ENCODE results near the gene TTC22.
"Not testable (repeated sequence)": the region's sequence is repeated elsewhere in the genome, so short reads cannot be mapped to it uniquely, and the experiment has no call there.

TTC22 gene

DNA sequence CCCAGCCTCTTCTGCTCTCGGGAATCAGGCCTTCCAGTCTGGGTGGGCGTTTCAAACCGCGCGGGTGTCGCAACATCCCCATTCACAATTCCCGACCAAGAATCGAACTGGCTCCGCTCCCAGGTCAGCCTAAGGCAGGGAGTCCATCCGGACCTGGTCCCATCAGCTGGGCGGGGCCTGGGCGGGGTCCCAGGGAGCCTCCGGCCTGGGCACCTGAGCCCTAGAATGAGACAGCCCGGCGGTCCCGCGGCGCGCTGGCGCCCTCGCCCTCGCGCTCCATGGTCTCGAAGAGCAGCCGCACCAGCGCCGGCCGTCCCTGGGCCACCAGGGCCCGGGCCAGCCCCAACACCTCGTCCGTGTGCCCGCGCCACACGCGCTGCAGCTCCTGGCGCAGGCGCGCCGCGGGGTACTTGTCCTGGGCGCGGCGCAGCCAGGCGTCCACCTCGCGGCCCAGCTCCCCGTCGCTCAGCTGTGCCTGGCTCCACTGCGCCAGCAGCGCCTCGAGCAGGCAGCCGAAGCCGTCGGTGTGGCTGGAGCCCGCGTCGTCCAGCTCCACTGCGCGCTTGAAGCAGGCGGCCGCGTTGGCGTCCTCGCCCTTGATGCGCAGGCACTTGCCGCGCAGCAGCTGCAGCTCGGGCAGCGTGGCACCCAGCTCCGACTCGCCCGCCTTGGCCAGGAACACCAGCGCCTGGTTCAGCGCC, 19.9 kb downstream of the TTC22 start:
- DNase-seq, result no peak

DNA sequence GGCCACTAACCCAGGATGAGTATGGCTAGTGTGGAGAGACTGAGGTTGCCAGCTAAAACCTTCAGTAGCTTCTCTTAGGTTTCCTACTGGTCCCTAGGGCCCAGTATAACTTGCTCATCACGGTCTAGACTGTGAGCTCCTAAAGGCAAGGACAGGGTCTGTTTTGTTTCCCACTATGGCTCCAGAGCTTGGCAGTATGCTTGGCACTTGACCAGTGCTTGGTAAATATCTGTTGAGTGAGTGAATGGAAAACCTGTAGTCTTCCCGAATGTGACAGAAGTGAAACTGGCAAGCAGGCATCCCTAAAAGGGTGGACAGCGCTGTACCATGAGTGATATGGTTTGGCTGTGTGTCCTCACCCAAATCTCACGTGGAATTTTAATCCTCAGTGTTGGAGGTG, 23.7 kb downstream of the TTC22 start:
- DNase-seq, result no peak

- no peak for DNase-seq
Measured at GRCh38 chr1:54777011-54777410, 24.1 kb downstream of the TTC22 start.

GRCh38 chr1:54775828-54776721, 25.0 kb downstream of the TTC22 start:
- not testable (repeated sequence) for DNase-seq

DNA sequence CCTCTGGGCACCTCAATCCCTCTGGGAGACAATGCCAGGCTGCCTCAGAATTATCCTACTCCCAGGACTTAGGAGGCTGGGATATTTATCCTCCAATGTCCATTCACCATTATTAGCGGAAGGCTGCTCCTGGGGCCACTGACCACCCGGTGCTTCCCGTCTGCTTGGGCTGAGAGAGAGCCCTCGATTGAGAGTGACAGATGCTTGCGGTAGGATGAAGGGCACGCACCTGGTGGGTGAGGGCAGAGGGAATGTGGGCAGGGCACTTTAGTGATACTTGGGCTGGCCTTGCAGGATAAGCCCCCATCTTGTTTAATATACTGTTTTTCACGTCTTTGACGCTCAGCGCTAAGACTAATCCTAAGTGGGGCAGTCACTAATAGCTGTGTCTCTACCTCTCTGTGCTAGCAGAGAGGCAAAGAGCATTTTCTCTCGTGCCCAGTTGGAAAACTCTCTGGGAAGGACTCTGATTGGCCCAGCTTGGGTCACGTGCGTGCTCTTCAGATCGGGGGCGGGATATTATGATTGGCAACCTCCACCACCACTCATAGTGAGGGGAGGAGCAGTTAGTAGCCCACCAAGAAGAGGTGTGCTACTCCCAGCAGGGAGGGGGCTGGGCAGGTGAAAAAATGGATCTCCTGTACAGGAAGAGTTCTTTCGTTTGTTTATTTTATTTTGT, 26.2 kb downstream of the TTC22 start:
- no peak for DNase-seq

DNA sequence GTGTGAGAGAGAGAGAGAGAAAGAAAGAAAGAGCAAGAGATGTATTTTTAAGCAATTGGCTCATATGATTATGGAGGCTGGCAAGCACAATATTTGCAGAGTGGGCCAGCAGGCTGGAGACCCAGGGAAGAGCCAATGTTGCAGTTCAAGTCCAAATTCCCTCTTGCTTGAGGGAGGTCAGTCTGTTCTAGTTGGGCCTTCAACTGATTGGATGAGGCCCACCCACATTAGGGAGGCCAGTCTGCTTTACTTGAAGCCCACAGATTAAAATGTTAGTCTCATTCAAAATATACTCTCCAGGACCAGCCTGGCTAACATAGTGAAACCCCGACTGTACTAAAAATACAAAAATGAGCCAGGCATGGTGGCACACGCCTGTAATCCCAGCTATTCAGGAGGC, 28.2 kb downstream of the TTC22 start:
- DNase-seq, result no peak

DNA sequence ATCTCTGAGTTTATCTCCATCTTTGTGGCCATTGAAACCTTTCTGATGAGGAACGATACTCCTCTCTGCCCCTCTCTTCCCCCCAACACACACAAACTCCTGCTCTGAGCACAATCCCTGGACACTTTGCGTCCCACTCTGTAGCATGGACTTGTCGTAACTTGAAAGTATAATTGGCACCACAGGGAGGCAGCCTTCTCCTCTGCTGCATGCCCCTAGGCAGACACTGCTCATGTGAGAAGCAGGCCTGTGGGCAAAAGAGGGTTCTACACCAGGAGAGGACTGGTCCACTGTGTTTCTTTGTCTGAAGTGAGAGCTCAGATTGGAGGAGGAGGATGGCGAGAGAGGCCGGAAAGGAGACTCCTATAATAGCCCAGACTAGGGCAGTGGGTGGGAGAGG, 33.0 kb downstream of the TTC22 start:
- DNase-seq, result no peak

DNA sequence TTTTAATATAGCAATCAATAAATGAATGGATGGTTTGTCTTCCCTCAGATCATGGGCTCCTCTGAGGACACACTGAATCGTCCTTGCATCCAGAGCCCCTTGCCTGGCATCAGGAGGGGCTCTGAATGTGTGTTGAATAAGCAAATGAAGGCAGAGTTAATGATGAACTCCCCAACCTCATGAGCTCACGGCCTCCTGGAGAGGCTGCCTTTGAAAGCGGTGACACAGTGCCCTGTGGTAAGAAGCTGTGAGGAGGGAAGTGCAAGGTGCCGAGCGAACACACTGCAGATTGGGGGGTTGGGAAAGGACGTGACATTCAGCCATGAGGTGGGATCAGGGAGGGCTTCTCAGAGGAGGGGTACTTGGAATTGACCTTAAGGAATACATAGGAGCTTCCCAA, 33.6 kb downstream of the TTC22 start:
- no peak for DNase-seq

DNA sequence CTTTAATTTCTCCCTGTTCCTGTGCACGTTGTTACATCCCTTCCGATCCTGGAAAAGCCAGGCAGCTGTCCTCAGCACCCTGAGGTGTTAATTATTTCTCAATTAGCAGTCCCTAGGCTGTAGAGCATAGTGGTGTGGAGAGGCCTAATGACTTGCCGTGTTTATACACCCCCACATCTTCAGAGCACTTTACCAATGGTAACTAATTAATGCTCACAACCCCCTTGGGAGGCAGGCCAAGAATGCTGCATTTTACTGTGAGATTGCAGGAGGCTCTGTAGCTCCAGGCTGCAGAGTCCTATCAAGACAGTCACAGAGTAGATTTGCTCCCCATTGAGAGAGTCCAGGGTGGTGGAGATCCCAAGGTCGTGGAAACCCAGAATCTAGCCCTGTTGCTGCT, 34.4 kb downstream of the TTC22 start:
- no peak for DNase-seq

DNA sequence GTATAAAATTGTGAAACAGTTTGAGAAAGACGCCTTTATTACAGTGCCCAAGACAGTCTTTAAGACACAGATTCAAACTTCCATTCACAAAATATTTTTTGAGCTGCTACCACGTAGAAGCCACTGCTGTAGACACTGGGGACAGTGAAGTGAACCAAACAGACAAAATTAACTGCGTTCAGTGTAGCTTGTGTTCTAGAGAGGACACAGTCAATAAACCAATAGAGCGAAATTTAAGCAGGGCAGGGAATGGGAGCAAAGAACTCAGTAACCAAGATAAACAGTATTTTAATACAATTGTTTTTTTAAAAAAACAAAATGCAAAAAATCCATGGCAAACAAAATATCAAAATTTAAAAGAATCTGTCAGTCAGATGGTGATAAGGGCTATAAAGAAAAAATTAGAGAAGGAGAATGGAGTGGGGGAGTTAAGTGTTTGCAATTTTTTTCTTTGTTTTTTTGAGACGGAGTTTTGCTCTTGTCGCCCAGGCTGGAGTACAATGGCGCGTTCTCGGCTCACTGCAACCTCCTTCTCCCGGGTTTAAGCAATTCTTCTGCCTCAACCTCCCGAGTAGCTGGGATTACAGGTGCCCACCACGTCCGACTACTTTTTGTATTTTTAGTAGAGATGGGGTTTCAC, 36.1 kb downstream of the TTC22 start:
- DNase-seq, result no peak

DNA sequence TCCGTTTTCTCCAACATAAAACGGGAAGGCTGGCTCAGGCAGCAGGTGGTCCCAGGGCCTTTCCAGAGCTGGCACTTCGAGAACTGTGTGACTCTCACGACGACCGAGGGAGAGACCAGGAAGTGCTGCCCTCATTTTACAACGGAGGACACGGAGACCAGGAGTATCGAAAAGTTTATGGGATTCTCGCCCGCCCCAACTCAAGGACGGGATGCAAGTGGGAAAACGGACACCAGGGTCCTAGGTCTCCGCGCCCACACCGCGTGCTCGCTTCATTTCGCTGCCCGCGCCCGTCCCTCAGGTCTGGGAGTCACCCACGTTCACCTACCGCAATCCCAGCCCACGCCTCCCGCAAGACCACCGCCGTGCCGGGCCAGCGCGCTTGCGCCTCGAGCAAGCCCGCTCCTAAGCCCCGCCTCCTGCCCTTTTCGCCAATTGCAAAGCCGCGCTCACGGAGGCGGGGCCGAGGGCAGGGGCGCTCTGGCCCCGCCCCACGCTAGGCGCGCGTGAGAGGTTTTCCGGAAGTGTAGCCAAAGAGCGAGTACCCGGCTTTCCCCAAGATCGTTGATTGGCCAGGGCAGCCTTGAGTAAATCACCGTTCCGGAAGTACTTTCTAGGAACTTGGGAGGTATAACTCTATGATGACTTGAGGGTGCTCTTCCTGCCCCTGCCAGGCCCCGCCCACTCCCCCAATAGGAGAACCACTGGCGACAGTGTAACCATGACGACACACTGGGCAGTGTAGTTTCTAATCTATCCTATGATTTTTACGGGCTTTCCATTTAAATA, 36.8 kb downstream of the TTC22 start, which contains the start of gene PARS2:
PARS2 (minus strand) TSS at position 391 of the 789 bp plus-strand sequence. CDS start 5,362 bp downstream, outside the sequence.
- peak; percentile 96 for DNase-seq

DNA sequence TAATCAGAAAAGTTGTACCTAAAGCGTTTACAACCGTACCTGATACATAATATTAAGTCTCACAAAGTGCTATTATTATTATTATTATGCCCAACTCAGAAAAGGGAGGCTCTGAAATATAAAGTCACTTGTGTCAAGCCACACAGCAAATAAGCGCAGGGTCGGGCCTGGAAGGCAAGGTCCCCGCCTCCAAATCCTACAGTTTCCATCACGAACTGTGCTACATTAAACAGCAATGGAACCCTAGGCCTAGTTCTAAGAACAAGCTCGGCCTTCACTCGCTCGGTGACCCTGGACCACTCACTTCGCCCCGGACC, 37.3 kb downstream of the TTC22 start:
- DNase-seq, result no peak

DNA sequence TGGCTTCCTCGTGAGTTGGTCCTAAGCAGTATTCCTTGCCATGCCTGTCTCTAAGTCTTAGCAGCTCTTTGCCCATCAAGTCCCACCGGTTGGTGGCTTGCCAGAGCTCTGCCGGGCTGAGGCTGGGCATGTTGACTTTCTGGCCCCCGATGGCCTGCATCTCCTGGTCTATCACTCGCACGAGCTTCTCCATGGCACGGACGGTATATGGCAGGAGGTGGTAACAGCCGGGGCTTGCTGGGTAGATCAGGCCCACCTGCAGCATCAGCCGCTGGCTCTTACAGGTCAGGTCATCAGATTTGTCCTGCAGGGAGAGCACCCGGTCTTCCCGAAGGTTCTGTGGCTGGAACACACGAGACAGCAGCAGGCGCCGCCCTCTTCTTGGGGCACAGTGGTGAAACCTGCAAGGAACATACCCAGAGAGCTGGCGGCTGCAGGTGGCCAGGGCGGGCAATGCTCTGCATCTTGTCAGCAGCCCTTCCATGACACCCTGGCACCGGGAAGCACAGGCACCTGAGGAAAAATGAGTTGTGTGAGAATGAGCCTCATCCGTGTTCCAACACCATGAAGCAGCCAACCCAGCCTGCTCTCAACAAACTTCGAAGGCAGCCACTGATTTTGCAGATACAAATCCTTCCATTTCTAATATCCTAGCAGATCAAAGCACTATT, 42.3 kb downstream of the TTC22 start:
- no peak for DNase-seq

GRCh38 chr1:54757833-54758232, 43.3 kb downstream of the TTC22 start:
- DNase-seq, result no peak

- no peak for DNase-seq
Measured at GRCh38 chr1:54754486-54755285, 46.4 kb downstream of the TTC22 start.

DNA sequence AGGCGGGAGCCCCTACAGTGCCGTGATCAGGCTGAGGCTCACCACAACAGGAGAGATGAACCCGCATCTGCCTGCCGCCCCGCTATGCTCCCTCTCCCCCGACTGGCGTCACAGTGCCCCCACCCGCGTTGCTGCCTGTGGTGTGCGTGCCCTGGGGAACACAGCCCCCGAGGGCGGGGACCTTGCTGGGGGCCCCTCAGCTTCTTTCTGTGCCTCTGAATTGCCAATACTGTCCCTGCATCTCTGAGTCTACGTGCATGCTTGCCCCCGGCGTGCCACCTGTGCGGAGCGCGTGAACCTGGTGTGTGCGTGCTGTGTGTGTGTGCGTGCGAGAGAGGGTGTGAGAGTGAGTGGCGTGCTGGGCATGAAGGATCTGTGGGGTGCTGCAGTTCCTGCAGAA, 47.1 kb downstream of the TTC22 start:
- no peak for DNase-seq

- no peak for DNase-seq
Measured at GRCh38 chr1:54751426-54751825, 49.7 kb downstream of the TTC22 start.

DNA sequence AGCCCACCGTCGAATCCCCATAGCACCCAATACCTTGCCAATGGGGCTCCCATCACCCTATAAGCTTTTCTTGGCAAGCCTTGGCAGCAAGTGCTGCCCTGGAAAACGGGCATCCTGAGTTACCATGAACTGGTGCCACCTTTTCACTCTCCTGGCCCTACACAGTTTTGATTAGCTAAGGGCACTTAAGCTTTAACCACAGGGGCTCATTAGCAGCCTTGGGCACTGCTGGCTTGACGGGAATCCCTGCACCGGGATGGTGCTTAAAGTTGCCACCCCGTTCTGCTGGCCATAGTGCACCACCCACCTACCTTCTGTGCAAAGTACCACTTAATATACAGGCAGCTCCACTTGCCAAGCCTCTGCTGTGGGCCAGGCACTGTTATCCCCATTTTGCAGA, 50.5 kb downstream of the TTC22 start:
- DNase-seq, result no peak

DNA sequence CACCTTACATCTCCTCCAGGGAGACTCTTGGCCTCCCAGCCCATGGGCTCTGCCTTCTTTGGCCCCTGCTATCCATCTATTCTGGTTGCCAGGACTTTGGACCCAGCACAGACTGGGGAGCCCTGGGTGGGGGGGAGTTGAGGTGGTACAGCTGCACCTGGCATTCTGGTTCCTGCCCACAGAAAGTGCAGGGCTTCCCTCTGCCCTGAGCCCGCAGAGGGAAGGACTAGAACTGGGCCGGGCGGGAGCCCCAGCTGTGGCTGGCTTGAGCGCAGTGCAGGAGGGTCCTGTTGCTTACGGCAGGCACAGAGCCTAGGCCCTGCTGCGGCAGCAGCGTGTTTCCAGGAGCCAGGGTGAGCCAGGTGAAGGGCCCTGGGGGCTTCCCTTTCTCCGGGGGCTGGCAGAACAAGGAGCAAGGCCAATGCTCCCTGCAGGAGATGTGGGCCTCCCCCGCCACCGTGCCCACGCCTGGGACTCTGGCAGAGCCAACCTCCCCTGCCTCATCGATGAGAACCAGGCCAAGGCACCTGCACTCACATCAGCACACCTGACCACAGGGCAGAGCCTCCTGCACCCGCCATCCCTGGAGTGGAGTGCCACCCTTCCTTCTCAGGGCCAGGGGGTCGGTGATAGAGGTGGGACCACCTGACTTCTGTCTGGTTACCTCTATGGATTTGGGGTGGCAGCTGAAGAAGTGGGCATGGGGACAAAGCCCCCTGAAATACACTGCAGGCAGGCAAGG, 52.9 kb downstream of the TTC22 start:
- no peak for DNase-seq

DNA sequence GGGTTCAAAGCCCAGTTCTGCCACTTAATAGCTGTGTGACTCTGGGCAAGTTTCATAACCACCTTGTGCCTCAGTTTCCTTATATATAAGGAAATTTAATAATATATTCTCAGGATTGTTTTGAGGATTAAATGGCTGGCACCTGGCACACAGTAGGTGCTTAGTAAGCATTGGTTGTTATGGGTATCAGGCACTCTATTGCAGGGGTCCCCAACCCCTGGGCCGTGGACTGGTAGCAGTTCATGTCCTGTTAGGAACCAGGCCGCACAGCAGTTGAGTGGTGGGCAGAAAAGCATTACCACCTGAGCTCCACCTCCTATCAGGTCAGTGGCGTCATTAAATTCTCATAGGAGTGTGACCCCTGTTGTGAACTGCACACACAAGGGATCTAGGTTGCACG, 55.3 kb downstream of the TTC22 start:
- no peak for DNase-seq
